ENCODE measurements around the gene RSKR. TPM values are rescaled to one million over a fixed set of nuclear protein-coding genes. Genes with fewer than 3 reads are reported as not detected.
A peak's percentile ranks its signal among the peaks of the same experiment; 100 is the strongest.

The RSKR gene
- polyA plus RNA-seq, 1 experiment = 6.0 TPM

DNA sequence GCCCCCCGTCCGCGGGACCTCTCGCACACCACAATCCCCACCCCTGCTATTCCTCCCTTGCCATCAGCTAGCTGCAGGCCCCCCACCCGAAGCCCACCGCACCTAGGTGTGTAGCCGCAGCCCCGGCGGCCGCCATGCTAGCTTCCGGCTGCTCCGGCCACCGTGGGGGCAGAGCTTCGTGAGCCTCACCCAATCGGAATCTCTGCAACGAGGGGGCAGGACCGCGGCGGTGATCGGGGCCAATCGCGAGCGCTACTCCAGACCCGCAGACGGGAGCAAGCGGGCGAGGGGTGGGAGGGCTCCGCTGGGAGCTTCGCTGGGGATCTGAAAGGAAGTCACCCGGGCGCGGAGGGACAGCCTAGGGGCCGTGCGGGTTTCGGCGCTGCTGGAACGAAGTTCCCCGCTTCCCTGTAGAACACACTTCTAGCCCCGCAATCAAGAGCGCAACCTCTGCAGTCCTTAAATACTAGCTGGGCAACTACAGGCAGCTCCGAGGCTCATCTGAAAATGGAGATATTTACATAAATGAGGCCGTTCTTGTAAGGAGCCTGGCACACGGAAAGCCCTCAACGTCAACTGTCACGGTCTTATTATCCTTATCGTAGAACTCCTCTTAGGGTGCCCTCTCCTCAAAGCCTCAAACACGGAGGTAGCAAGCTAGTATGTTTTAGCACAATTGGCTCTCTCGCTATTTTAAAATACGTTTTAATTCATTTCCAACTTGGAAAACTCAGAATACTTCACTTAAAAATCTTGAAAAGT is 42.4 kb downstream of the RSKR start, which contains the start of gene PIGS:
PIGS (minus strand) TSS at position 164 of the 762 bp plus-strand sequence; CDS start at position 136, 28 bp downstream.
- H3K27ac ChIP-seq (ENCODE audit: low read depth, low read length) = no peak within 1 kb of the TSS
- no peaks in the 10 kb centered on the region; the same call in 1 of the 2 replicates for H3K9me3 ChIP-seq (ENCODE audit: control insufficient read depth, insufficient read depth, low read length)
- peak; percentile 66 for DNase-seq (ENCODE audit: low read depth, low spot score)
- TF ChIP-seq, protein P1, sequence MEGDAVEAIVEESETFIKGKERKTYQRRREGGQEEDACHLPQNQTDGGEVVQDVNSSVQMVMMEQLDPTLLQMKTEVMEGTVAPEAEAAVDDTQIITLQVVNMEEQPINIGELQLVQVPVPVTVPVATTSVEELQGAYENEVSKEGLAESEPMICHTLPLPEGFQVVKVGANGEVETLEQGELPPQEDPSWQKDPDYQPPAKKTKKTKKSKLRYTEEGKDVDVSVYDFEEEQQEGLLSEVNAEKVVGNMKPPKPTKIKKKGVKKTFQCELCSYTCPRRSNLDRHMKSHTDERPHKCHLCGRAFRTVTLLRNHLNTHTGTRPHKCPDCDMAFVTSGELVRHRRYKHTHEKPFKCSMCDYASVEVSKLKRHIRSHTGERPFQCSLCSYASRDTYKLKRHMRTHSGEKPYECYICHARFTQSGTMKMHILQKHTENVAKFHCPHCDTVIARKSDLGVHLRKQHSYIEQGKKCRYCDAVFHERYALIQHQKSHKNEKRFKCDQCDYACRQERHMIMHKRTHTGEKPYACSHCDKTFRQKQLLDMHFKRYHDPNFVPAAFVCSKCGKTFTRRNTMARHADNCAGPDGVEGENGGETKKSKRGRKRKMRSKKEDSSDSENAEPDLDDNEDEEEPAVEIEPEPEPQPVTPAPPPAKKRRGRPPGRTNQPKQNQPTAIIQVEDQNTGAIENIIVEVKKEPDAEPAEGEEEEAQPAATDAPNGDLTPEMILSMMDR (IDR thresholded peaks at IDR 0.05; ENCODE audit: low read depth, low read length) = no peak
- peak within 1 kb of the TSS; percentile 99 for H3K4me3 ChIP-seq (ENCODE audit: low read depth, low read length)
- H3K27me3 ChIP-seq (ENCODE audit: control insufficient read depth, insufficient read depth, low read length) = no peaks in the 10 kb centered on the region
- ChIA-PET POLR2A (interaction anchor here (0.9 to 1.9 kb wide), 4 partner anchors 10 to 74 kb away, joined by 3 to 10 read pairs (median 3); partner anchors contain the start of genes BLTP2 and UNC119), CTCF (interaction anchor here (1.0 kb wide), 1 partner anchor 24 kb away, joined by 3 read pairs; no protein-coding TSS in a partner anchor)

DNA sequence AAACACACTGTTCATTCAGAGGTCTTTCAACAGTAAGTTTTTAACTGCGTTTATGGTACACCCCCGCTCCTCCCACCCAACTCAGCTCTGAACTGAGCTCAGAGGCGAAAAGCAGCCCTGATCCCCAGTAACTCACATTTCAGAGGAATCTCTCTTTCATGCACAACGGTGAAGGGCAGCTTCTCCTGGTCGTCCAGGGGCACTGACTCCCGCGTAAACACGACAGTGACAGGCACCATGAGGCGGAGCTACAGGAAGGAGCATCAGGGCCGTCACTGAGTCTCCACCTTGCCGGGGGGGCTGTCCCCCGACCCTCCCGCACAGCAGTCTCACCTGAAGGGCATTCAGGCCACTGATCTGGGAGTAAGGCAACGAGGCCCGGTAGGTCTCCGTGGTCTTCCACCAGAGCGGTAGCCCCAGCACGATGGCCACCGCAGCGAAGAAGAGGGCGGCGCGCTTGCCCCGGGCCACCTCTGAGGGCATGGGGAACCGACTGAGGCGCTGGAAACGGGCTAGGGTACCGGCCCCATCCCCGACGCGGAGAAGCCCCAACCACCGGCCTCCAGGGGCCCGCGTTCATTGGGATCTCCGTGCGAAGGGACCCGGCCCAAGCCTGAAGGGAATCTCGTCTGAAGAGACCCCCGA is 43.1 kb downstream of the RSKR start:
- ChIA-PET CTCF (no interaction called here), POLR2A (interaction anchor here (1.0 to 1.9 kb wide), 2 partner anchors 17 to 74 kb away, joined by 3 to 10 read pairs; partner anchors contain the start of genes BLTP2 and UNC119)
- Histone ChIP-seq H3K27me3 (ENCODE audit: control insufficient read depth, insufficient read depth, low read length) (no peaks in the 10 kb centered on the region), H3K9me3 (ENCODE audit: control insufficient read depth, insufficient read depth, low read length) (no peaks in the 10 kb centered on the region; the same call in 1 of the 2 replicates), H3K27ac (ENCODE audit: low read depth, low read length) (no peak overlapping the region), H3K4me3 (ENCODE audit: low read depth, low read length) (peak overlapping the region; percentile 99)
- TF ChIP-seq, protein P1 (IDR thresholded peaks at IDR 0.05; ENCODE audit: low read depth, low read length) = no peak
- no peak for DNase-seq (ENCODE audit: low read depth, low spot score)

DNA sequence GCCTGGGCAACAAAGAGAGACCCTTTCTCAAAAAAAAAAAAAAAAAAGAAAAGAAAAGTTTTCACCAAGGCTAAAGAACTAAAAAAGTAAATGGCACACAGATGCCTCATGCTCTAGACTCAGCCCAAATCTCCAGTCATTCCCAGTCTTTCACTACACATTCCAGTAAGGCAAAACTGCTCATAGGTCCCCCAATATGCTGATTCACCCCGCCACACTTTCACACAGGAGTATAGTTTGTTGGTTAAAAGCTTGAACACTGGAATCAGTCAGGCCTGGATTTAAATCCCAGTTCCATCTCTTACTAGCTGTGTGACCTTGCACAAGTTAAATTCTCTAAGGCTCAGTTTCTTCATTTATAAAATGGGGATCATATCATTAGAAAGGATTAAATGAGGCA is 44.5 kb downstream of the RSKR start:
- Histone ChIP-seq H3K9me3 (ENCODE audit: control insufficient read depth, insufficient read depth, low read length) (no peaks in the 10 kb centered on the region; the same call in 1 of the 2 replicates), H3K27me3 (ENCODE audit: control insufficient read depth, insufficient read depth, low read length) (no peaks in the 10 kb centered on the region), H3K4me3 (ENCODE audit: low read depth, low read length) (no peak overlapping the region), H3K27ac (ENCODE audit: low read depth, low read length) (no peak overlapping the region)
- no peak for DNase-seq (ENCODE audit: low read depth, low spot score)
- TF ChIP-seq, protein P1 (IDR thresholded peaks at IDR 0.05; ENCODE audit: low read depth, low read length) = no peak
- CTCF ChIA-PET = interaction anchor here (0.7 kb wide), 1 partner anchor 1285 kb away, joined by 6 read pairs; no protein-coding TSS in a partner anchor
- POLR2A ChIA-PET = no interaction called here

DNA sequence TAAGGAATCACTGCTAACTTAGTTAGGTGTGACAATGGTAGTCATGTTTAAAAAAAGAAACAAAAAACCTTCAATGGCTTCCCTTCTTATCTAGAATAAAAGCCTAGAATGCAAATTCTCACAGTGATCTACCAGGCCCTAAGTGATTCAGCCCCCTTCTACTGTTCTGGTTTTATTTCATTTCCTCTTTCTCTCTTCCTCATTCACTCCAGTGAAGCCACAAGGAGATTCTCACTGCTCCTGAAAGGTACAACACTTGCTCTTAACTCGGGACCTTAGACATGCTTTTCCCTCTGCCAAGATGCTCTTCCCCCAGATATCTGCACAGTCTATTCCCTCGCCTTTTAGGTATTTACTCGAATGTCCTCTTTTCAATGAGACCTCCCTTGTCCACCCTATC is 46.4 kb downstream of the RSKR start:
- TF ChIP-seq, protein P1 (IDR thresholded peaks at IDR 0.05; ENCODE audit: low read depth, low read length) = no peak
- no peaks in the 10 kb centered on the region for H3K27me3 ChIP-seq (ENCODE audit: control insufficient read depth, insufficient read depth, low read length)
- no peaks in the 10 kb centered on the region; the same call in 1 of the 2 replicates for H3K9me3 ChIP-seq (ENCODE audit: control insufficient read depth, insufficient read depth, low read length)
- ChIA-PET CTCF (no interaction called here), POLR2A (no interaction called here)
- DNase-seq (ENCODE audit: low read depth, low spot score) = no peak
- H3K27ac ChIP-seq (ENCODE audit: low read depth, low read length) = no peak overlapping the region
- H3K4me3 ChIP-seq (ENCODE audit: low read depth, low read length) = no peak overlapping the region

DNA sequence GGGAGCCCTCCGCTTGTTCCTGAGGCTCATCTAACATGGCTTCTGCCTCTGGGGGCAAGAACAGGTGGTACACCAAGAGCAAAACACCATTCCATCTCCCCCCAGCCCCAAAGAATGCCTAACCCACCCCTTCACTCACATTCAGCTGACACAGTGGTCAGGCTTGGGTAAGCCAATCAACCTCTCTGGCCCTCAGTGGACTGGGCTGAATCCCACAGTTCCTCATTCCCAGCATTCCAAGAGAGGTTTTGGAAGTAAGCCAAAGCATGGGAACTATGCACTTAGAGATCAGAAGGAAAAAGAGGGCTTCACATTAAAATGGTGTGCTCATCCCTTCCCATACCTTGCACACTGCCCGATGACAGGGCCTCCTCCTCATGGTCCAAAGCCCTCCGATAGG is 50.5 kb downstream of the RSKR start:
- H3K4me3 ChIP-seq (ENCODE audit: low read depth, low read length) = no peak overlapping the region
- TF ChIP-seq, protein P1 (IDR thresholded peaks at IDR 0.05; ENCODE audit: low read depth, low read length) = no peak
- ChIA-PET CTCF (no interaction called here), POLR2A (no interaction called here)
- DNase-seq (ENCODE audit: low read depth, low spot score) = no peak
- no peaks in the 10 kb centered on the region for H3K9me3 ChIP-seq (ENCODE audit: control insufficient read depth, insufficient read depth, low read length)
- no peaks in the 10 kb centered on the region for H3K27me3 ChIP-seq (ENCODE audit: control insufficient read depth, insufficient read depth, low read length)
- no peak overlapping the region for H3K27ac ChIP-seq (ENCODE audit: low read depth, low read length)
